ENCODE data around the gene NT5C3B.
"Not testable (repeated sequence)": the region's sequence is repeated elsewhere in the genome, so short reads cannot be mapped to it uniquely, and the experiment has no call there.

Gene NT5C3B

GRCh38 chr17:41835800-41836549 lies at the start of gene NT5C3B:
Gene NT5C3B, minus strand, starts transcription at chr17:41836232. Its CDS starts 39 bp downstream, at chr17:41836193.
- peak in 1 of 2 donors; percentile 18 for DNase-seq (ENCODE audit: low read depth in 2 of 2)

- DNase-seq (ENCODE audit: low read depth in 2 of 2), result no peak
These were observed 49.7 kb upstream of the NT5C3B start for GRCh38 chr17:41885733-41886132.

GRCh38 chr17:41882756-41883155 lies 46.7 kb upstream of the NT5C3B start:
- DNase-seq (ENCODE audit: low read depth in 2 of 2), result no peak

DNA sequence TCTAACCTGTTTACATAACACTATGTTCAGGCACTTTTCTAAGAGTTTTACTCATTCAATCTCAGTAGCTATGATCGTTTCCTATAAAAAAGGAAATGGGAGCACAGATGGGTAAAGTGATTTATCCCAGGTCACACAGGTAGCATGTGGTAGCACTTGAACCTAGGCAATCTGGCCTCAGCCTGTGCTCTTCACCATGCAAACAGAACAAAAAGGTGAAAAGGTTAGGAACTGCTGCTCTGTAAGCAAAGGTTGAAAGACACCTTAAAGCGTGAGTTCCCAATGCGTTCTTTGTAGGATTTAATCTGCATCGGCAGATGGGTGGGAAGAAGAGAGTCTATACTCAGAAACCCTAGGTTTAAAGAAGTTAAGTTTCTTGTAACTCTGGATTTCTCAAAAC lies 44.1 kb upstream of the NT5C3B start:
- DNase-seq (ENCODE audit: low read depth in 2 of 2), result no peak

- not testable (repeated sequence) for DNase-seq (ENCODE audit: low read depth in 2 of 2)
These were observed 38.2 kb upstream of the NT5C3B start for GRCh38 chr17:41874293-41874670.

DNA sequence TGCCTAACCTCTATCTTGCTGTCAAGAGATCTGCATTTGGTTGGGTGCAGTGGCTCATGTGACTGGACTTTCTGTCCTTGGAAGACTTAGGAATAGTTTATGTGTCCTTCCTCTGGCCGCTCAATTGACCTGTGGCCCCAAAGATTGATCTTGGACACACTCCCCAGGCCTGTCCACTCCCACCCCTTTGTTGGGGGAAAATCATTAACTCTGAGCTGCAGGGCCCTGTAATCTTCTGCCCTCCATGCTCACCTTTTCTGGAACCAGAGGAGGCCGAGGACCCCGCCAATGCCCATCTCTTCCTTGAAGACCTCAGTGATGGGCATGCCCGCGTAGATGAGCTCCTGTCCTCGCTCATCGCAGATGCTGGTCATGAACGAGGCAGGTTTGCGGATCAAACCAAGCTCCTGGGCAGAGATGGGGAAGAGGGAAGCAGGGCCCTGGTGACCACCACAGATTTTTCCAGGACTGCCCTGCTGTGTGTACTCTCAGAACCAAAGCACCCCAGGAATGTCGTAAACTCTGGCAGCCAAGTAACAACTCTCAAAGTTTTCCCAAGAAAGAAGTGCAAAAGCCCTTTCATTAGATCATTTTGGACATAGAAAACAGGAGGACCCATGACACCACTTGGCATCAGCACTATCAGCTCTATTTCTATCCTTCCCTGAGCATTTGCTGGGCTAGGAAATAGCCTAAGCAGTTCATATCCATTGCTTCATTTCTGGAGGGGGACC lies 37.7 kb upstream of the NT5C3B start:
- no peak for DNase-seq (ENCODE audit: low read depth in 2 of 2)

GRCh38 chr17:41871789-41872188 lies 35.8 kb upstream of the NT5C3B start:
- DNase-seq (ENCODE audit: low read depth in 2 of 2), result no peak

DNA sequence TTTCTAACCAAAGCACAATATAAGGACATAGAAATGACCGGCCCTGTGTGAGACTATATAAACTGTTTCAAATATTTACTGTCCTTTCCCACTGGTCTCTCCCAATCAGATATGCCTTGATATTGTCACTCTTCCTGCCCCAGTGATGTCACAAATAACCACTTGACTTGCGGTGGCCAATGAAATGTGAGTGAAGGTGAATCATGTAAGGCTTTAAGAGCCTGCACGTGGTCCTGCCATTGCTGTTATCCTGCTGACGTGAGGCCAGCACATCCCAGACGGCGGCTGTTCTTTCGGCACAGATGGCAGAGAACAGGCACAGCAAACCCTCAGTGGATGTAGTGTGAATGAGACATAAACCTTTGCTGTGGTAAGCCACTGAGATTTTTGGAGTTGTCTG lies 34.6 kb upstream of the NT5C3B start:
- no peak for DNase-seq (ENCODE audit: low read depth in 2 of 2)

DNA sequence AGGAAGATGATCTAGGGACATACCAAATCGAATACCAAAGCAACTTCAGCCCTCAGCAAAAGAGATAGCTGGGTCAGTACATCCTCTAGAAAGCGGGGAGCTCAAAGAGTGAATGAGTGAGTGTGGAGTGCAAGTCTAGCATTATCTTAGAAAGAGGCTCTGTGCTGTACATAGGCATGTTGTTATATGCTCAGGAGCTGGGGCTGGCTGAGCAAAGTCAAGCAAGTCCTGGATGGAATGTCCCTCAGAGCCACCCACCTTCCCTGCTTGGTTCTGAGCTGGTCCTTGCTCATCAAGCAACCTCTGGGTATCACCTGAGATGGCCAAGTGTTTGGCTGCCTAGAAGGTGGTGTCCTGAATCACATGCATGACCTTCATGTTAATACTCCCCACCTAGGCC lies 34.1 kb upstream of the NT5C3B start:
- no peak for DNase-seq (ENCODE audit: low read depth in 2 of 2)

- DNase-seq (ENCODE audit: low read depth in 2 of 2), result no peak
These were observed 33.4 kb upstream of the NT5C3B start for GRCh38 chr17:41869426-41869825.

DNA sequence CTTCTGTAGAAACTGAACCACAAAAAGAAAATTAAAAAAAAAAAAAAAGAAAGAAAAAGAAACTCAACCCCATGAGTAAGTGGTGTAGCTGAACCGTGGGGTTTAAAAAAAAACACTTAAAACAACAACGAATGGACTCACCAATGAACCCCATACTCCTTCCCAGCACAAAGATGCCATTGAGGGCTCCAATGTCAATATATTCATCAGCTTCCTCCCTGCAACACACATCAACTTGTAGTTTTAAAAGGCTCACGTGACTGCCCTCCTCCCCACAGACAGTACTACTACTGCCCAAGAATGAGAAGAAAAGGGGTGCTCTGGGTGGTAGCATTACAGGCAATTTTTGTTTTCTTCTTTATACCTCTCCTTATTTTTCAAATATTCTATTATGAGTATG lies 32.5 kb upstream of the NT5C3B start:
- no peak for DNase-seq (ENCODE audit: low read depth in 2 of 2)

DNA sequence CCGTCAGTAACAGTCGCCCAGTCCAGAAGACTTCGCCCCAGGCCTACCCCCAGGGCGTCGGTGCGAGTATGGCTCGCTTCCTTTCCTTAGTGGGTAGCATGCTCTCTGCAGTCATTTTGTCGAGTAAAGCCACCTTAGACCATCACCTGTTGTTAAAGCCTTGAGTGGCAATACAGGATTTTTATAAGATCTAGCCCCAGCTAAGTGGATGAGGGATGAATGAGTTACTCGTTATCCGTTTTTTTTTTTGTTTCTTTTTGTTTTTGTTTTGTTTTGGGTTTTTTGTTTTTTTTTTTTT lies 29.5 kb upstream of the NT5C3B start:
- no peak for DNase-seq (ENCODE audit: low read depth in 2 of 2)

DNA sequence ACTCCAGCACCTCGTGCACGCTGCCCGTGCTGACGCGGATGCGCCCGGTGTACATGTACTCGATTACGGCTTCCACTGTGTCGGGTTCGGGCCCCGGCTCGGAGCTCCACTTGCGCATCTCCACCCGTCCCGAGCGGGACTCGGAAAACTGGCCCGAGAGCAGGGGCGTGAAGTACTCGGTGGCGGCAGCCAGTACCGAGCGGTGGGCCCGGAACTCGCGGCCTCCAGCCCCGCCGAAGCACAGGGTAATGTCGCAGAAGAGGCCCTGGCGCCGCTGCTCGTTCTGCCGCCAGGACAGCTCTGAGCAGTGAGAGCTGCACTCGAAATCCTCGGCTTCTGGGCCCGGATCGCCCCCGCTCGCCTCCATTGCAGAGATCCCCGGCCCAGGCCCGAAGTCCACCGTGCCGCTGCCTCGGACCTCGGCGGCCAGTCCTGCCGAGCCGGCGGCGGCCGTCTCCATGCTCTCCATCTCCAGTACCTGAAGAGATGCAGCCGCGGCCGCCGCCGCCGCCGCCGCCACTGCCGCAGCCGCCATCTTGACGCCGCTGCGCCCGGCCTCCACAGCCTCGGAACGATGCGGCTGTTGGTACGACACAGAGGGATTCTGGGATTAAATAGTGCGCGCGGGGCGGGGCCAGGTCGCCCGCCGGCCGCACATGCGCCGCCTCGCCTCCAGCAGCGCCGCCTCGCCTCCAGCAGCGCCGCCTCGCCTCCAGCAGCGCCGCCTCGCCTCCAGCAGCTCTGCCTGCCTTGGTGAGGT lies 29.0 kb upstream of the NT5C3B start, which contains the start of gene KLHL11:
KLHL11 (minus strand) TSS at position 588 of the 760 bp plus-strand sequence; CDS start at position 535, 53 bp downstream.
- DNase-seq (ENCODE audit: low read depth in 2 of 2), result peak; percentile 72 to 75

DNA sequence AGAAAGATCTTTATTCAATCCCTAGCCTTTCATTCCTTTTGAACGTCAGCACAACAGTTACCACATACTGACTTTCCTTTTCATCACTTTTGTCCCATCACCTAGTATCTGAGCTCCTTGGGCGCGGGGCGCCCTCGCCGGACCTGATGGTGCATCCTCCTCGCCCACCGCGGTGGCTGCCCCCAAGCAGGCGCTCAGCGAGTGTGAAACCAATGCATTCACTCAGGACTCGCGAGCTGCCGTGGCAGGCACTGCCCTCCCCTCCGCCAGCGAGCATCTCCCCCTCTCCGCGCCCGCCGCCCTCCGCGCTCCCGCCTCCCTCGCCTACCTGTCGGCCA lies 28.4 kb upstream of the NT5C3B start:
- DNase-seq (ENCODE audit: low read depth in 2 of 2), result peak in 1 of 2 donors; percentile 27

DNA sequence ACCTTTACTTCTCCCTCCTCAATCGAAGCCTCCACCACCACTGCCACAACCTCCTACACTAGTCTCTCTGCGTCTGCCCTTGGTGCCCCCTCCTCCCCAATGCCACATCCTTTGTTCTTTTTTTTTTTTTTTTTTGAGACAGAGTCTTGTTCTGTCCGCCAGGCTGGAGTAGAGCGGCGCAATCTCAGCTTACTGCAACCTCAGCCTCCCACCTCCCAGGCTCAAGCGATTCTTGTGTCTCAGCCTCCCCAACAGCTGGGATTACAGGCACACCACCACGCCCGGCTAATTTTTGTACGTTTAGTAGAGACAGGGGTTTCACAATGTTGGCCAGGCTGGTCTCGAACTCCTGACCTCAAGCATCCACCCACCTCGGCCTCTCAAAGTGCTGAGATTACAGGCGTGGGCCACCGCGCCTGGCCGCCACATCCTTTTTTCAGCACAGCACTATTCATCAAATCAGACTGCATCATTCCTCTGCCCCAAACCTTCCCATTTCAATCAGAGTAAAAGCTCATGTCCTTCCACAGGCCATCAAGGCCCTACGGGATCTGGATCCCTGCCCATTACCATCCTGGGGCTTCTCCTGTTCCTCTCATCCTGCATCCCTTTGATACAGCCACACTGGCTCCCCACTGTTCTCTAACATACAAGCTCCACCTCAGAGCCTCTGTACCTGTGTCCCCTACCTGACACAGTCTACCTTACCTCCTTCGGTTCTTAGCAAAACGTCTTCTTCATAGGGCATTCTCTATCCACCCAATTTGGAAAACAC lies 27.2 kb upstream of the NT5C3B start:
- no peak for DNase-seq (ENCODE audit: low read depth in 2 of 2)

DNA sequence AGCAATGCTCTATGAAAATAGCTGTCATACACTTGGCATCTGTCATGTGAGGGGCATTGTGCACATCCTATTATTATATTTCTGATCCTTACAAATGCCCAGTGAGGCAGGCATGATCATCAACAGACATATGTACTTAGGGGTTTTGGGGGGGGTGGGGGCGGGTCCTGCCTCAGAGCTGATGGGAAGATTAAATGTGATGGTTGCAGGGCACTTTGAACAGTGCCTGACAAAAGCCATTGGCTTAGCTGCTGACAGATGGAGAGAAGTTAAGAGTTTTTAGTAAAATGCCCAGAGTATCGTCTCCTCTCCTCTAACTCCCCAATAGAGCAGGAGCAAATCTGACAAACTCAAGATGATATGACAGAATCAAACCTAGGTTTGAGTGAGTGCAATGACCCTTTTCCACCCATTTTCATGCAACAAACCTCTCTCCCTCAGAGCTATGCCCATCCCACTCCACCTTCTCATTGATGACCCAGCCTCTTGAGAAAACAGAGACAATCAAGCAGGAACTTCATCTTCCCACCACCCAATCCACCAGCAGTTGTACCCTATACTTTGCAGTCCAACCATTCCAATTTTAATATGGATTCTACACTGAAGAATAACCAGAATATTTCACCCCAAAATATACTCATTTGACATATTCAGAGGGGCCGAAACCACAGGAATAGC lies 24.4 kb upstream of the NT5C3B start:
- no peak for DNase-seq (ENCODE audit: low read depth in 2 of 2)

- DNase-seq (ENCODE audit: low read depth in 2 of 2), result not testable (repeated sequence)
These were observed 15.3 kb upstream of the NT5C3B start for GRCh38 chr17:41851382-41851781.

DNA sequence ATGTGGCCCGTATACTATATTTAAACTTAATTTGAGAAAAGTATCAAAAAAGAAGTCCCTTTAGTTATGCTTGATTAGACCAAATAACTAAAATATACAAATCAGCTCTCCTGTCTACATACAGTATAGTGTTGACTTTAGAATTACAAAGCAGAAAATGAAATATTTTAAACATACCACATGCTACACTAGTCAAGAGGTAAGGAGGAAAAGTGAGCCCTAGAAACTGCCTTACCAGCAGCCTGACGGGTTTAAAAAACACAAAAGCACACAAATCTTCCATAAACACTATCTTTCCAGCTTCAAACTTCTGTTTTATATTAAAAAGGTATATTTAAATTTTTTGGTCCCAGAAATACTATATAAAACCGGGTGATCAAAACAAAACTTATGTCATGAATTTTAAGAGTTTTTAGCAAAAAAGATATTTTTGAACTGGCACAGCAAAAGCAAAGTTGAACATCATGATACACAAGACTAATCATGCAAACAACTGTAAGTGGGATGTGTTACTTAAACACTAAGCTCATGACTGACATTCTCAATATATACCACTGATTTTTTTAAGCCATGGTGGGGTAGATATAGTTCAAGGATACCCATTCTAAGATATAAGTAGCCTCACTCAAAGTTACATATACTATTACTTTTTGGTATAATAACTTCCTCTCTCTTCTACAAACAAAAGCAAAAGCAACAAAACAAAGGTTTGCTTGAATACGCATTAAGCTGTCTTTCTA lies 13.4 kb upstream of the NT5C3B start:
- no peak for DNase-seq (ENCODE audit: low read depth in 2 of 2)

DNA sequence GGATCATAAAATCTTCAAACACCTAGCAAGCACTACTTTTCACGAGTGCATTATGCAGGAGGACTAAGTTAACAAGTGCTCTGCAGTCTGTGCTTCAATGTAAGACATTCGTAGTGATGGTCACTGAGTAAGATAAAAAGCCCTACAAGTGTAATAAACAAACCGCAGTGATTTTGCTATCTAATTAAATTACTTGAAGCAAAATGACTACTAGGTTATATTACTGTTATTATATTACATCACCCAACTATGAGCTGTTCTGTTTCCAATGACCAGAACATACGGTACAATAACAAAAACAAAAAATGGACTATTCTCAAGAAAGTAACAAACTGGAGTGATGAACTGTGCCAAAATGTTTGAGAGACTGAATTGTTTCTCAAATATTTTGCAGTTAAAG lies 12.8 kb upstream of the NT5C3B start:
- no peak for DNase-seq (ENCODE audit: low read depth in 2 of 2)

- DNase-seq (ENCODE audit: low read depth in 2 of 2), result no peak
These were observed 8.9 kb upstream of the NT5C3B start for GRCh38 chr17:41844971-41845370.

DNA sequence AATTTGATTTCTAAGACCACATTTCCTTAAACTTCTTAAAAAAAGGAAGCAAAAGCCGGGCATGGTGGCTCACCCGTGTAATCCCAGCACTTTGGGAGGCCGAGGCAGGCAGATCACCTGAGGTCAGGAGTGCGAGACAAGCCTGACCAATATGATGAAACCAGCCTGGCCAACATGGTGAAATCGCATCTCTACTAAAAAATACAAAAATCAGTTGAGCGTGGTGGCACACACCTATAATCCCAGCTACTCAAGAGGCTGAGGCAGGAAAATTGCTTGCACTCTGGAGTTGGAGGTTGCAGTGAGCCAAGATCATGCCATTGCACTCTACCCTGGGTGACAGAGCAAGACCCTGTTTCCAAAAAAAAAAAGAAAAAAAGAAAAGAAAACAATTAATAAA lies 4.7 kb upstream of the NT5C3B start:
- not testable (repeated sequence) for DNase-seq (ENCODE audit: low read depth in 2 of 2)
